ENCODE data around the gene LRR1. TPM values are rescaled to one million over a fixed set of nuclear protein-coding genes. Genes with fewer than 3 reads are reported as not detected.

Gene LRR1
- total RNA-seq, 1 experiment from 2014 or later = 27.3 TPM

Other genes starting within 250 kb of the LRR1 start
- 948 and 1,051 TPM in 2 replicates for gene RPS29, start 12.6 kb upstream of the LRR1 start, total RNA-seq (2022)
- gene RPL36AL, start 21.7 kb downstream of the LRR1 start, total RNA-seq (2022) = 159 and 161 TPM in 2 replicates
- gene MGAT2, start 21.9 kb downstream of the LRR1 start, total RNA-seq (2022) = 39.3 and 45.8 TPM in 2 replicates
- gene DNAAF2, start 36.3 kb downstream of the LRR1 start, total RNA-seq (2022) = 11.3 and 13.2 TPM in 2 replicates
- gene POLE2, start 89.3 kb downstream of the LRR1 start, total RNA-seq (2022) = 13.2 and 14.2 TPM in 2 replicates
- 0.49 and 0.99 TPM in 2 replicates for gene KLHDC1, start 94.2 kb downstream of the LRR1 start, total RNA-seq (2022)
- gene KLHDC2, start 169.2 kb downstream of the LRR1 start, total RNA-seq (2022) = 26.8 and 30.7 TPM in 2 replicates